Measurements from ENCODE around the gene RRP8.

DNA sequence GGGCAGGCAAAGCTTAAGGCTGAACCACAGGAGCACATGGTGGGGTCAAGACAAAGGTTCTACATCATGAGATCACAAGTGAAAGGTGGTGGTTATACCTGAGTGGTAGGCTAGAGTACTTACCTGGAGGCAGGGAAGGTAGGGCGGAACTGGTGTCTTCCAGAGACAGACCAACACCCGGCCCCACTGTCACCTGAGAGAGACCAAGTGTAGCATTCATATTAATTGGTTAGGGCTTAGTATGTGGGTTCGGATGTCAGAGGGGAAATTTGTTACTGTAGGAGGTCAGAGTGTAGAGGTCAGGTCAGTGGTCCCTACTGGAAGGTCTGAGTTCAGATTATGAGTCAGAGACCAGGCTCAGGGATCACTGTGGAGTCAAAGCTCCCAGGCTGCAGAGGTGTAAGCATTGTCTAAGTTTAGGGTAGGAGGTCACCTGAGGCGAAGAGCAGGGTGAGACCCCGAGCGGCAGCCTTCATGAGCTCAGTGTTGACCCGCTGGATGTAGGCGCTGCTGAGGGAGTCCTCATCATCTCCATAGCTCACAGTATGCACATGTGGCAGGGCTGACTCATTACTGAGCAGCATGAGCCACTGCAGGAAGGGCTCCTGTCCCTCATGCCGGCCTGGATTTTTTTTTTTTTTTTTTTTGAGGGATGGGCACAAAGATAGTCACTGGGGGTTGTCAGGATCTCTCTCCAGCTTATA, 12.6 kb upstream of the RRP8 start:
- TF ChIP-seq TEAD4 (IDR thresholded peaks at IDR 0.05) (no peak), EP300 (IDR thresholded peaks at IDR 0.05; ENCODE audit: borderline replicate concordance) (no peak), TCF12 (IDR thresholded peaks at IDR 0.05; ENCODE audit: low read depth) (no peak), YY1 (IDR thresholded peaks at IDR 0.05; ENCODE audit: low read depth) (no peak), TAF1 (IDR thresholded peaks at IDR 0.05; ENCODE audit: low read depth) (no peak), RAD21 (IDR thresholded peaks at IDR 0.05; ENCODE audit: low read depth) (no peak)
- TF ChIP-seq, protein P1, sequence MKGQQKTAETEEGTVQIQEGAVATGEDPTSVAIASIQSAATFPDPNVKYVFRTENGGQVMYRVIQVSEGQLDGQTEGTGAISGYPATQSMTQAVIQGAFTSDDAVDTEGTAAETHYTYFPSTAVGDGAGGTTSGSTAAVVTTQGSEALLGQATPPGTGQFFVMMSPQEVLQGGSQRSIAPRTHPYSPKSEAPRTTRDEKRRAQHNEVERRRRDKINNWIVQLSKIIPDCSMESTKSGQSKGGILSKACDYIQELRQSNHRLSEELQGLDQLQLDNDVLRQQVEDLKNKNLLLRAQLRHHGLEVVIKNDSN (IDR thresholded peaks at IDR 0.05) = no peak

Data from Ishikawa (cell line).